ENCODE data around the gene TRPV4.

TRPV4 gene

GRCh38 chr12:109738878-109739665 lies 94.1 kb downstream of the TRPV4 start:
- no peak for DNase-seq

- no peak for DNase-seq
Measured at GRCh38 chr12:109738209-109738608, 95.0 kb downstream of the TRPV4 start.

GRCh38 chr12:109737631-109738030 lies 95.6 kb downstream of the TRPV4 start:
- DNase-seq = no peak

- no peak for DNase-seq
Measured at GRCh38 chr12:109737126-109737525, 96.1 kb downstream of the TRPV4 start.

- peak; percentile 25 for DNase-seq
Measured at GRCh38 chr12:109736552-109737108, 96.6 kb downstream of the TRPV4 start.

GRCh38 chr12:109735825-109736551 lies 97.2 kb downstream of the TRPV4 start:
- no peak for DNase-seq

- DNase-seq = no peak
Measured at GRCh38 chr12:109735051-109735521, 98.1 kb downstream of the TRPV4 start.

- DNase-seq = no peak
Measured at GRCh38 chr12:109734219-109735000, 98.8 kb downstream of the TRPV4 start.
